ENCODE results near the gene MMP7.

Gene MMP7

GRCh38 chr11:102479733-102480132, 50.8 kb downstream of the MMP7 start:
- POLR2A ChIA-PET, result no interaction called here
- 100% methylated on average over 1 of the region's 2 CpGs for WGBS (ENCODE audit: insufficient coverage)
- Histone ChIP-seq H3K9me3 (ENCODE audit: control extremely low read depth in 1 of 5, control insufficient read depth in 4 of 5, insufficient read depth in 2 of 5, low read depth in 1 of 5, low read length in 4 of 5) (no peaks in the 10 kb centered on the region), H3K4me3 (ENCODE audit: control insufficient read depth in 1 of 7, extremely low read depth in 1 of 7, insufficient read depth in 4 of 7, low read depth in 2 of 7, low read length in 6 of 7) (no peak overlapping the region), H3K27ac (ENCODE audit: insufficient read depth in 1 of 2, low read depth in 1 of 2, low read length in 2 of 2, poor library complexity in 1 of 2, severe bottlenecking in 2 of 2) (no peak overlapping the region), H3K27me3 (replicated peaks in 2 of 5; ENCODE audit: control insufficient read depth in 4 of 5, insufficient read depth in 5 of 5, low read length in 4 of 5) (no peaks in the 10 kb centered on the region), H3K36me3 (ENCODE audit: control insufficient read depth in 4 of 4, insufficient read depth in 4 of 4, low read length in 3 of 4) (no peaks in the 10 kb centered on the region), H3K4me1 (ENCODE audit: control extremely low read depth in 1 of 4, control insufficient read depth in 4 of 4, insufficient read depth in 4 of 4, low read length in 3 of 4) (peaks cover 7 to 15% (median 8%) of the 10 kb centered on the region in 4 experiments)
- no peak for DNase-seq
- CTCF ChIA-PET, result interaction anchor here (1.0 to 2.0 kb wide), 4 partner anchors 13 to 133 kb away, joined by 3 to 9 read pairs (median 4); no protein-coding TSS in a partner anchor

GRCh38 chr11:102478673-102479299, 51.8 kb downstream of the MMP7 start:
- POLR2A ChIA-PET, result no interaction called here
- DNase-seq, result peak in 1 of 3 donors; percentile 27
- Histone ChIP-seq H3K9me3 (ENCODE audit: control extremely low read depth in 1 of 5, control insufficient read depth in 4 of 5, insufficient read depth in 2 of 5, low read depth in 1 of 5, low read length in 4 of 5) (no peaks in the 10 kb centered on the region), H3K4me1 (ENCODE audit: control extremely low read depth in 1 of 4, control insufficient read depth in 4 of 4, insufficient read depth in 4 of 4, low read length in 3 of 4) (peaks cover 7 to 15% (median 8%) of the 10 kb centered on the region in 4 experiments), H3K27me3 (replicated peaks in 2 of 5; ENCODE audit: control insufficient read depth in 4 of 5, insufficient read depth in 5 of 5, low read length in 4 of 5) (no peaks in the 10 kb centered on the region), H3K36me3 (ENCODE audit: control insufficient read depth in 4 of 4, insufficient read depth in 4 of 4, low read length in 3 of 4) (no peaks in the 10 kb centered on the region), H3K27ac (ENCODE audit: insufficient read depth in 1 of 2, low read depth in 1 of 2, low read length in 2 of 2, poor library complexity in 1 of 2, severe bottlenecking in 2 of 2) (no peak overlapping the region), H3K4me3 (ENCODE audit: control insufficient read depth in 1 of 7, extremely low read depth in 1 of 7, insufficient read depth in 4 of 7, low read depth in 2 of 7, low read length in 6 of 7) (no peak overlapping the region)
- CTCF ChIA-PET, result interaction anchor here (0.6 to 1.6 kb wide), 5 partner anchors 8 to 130 kb away, joined by 3 read pairs; no protein-coding TSS in a partner anchor
- no CpG with 5 or more reads among the region's 1 CpG for WGBS (ENCODE audit: insufficient coverage)

- Histone ChIP-seq H3K36me3 (ENCODE audit: control insufficient read depth in 4 of 4, insufficient read depth in 4 of 4, low read length in 3 of 4) (no peaks in the 10 kb centered on the region), H3K9me3 (ENCODE audit: control extremely low read depth in 1 of 5, control insufficient read depth in 4 of 5, insufficient read depth in 2 of 5, low read depth in 1 of 5, low read length in 4 of 5) (no peaks in the 10 kb centered on the region), H3K27me3 (replicated peaks in 2 of 5; ENCODE audit: control insufficient read depth in 4 of 5, insufficient read depth in 5 of 5, low read length in 4 of 5) (no peaks in the 10 kb centered on the region), H3K4me1 (ENCODE audit: control extremely low read depth in 1 of 4, control insufficient read depth in 4 of 4, insufficient read depth in 4 of 4, low read length in 3 of 4) (peaks cover 7 to 15% (median 8%) of the 10 kb centered on the region in 4 experiments), H3K4me3 (ENCODE audit: control insufficient read depth in 1 of 7, extremely low read depth in 1 of 7, insufficient read depth in 4 of 7, low read depth in 2 of 7, low read length in 6 of 7) (no peak overlapping the region), H3K27ac (ENCODE audit: insufficient read depth in 1 of 2, low read depth in 1 of 2, low read length in 2 of 2, poor library complexity in 1 of 2, severe bottlenecking in 2 of 2) (peak overlapping the region in 1 of 2 experiments; percentile 44)
- 20% methylated on average over 1 of the region's 1 CpG for WGBS (ENCODE audit: insufficient coverage)
- ChIA-PET CTCF (interaction anchor here (1.0 to 1.6 kb wide), 7 partner anchors 10 to 135 kb away, joined by 3 to 6 read pairs (median 4); no protein-coding TSS in a partner anchor), POLR2A (no interaction called here)
- DNase-seq, result peak in 1 of 3 donors; percentile 40
Measured at GRCh38 chr11:102476812-102477211, 53.7 kb downstream of the MMP7 start.

GRCh38 chr11:102476069-102476468, 54.5 kb downstream of the MMP7 start:
- POLR2A ChIA-PET, result no interaction called here
- Histone ChIP-seq H3K36me3 (ENCODE audit: control insufficient read depth in 4 of 4, insufficient read depth in 4 of 4, low read length in 3 of 4) (no peaks in the 10 kb centered on the region), H3K4me3 (ENCODE audit: control insufficient read depth in 1 of 7, extremely low read depth in 1 of 7, insufficient read depth in 4 of 7, low read depth in 2 of 7, low read length in 6 of 7) (no peak overlapping the region), H3K27ac (ENCODE audit: insufficient read depth in 1 of 2, low read depth in 1 of 2, low read length in 2 of 2, poor library complexity in 1 of 2, severe bottlenecking in 2 of 2) (peak overlapping the region in 1 of 2 experiments; percentile 22), H3K9me3 (ENCODE audit: control extremely low read depth in 1 of 5, control insufficient read depth in 4 of 5, insufficient read depth in 2 of 5, low read depth in 1 of 5, low read length in 4 of 5) (no peaks in the 10 kb centered on the region), H3K4me1 (ENCODE audit: control extremely low read depth in 1 of 4, control insufficient read depth in 4 of 4, insufficient read depth in 4 of 4, low read length in 3 of 4) (peaks cover 7 to 20% (median 8%) of the 10 kb centered on the region in 4 experiments), H3K27me3 (replicated peaks in 2 of 5; ENCODE audit: control insufficient read depth in 4 of 5, insufficient read depth in 5 of 5, low read length in 4 of 5) (no peaks in the 10 kb centered on the region)
- CTCF ChIA-PET, result interaction anchor here (1.0 to 1.6 kb wide), 4 partner anchors 9 to 136 kb away, joined by 3 to 6 read pairs (median 4); no protein-coding TSS in a partner anchor
- no CpG with 5 or more reads among the region's 1 CpG for WGBS (ENCODE audit: insufficient coverage)
- DNase-seq, result no peak

GRCh38 chr11:102473543-102473942, 57.0 kb downstream of the MMP7 start:
- WGBS (ENCODE audit: insufficient coverage), result 98% methylated on average over 5 of the region's 5 CpGs
- no peak for DNase-seq
- H3K27ac ChIP-seq (ENCODE audit: insufficient read depth in 1 of 2, low read depth in 1 of 2, low read length in 2 of 2, poor library complexity in 1 of 2, severe bottlenecking in 2 of 2), result no peak overlapping the region
- POLR2A ChIA-PET, result no interaction called here
- CTCF ChIA-PET, result no interaction called here
- H3K4me3 ChIP-seq (ENCODE audit: control insufficient read depth in 1 of 7, extremely low read depth in 1 of 7, insufficient read depth in 4 of 7, low read depth in 2 of 7, low read length in 6 of 7), result no peak overlapping the region
- no peaks in the 10 kb centered on the region for H3K9me3 ChIP-seq (ENCODE audit: control extremely low read depth in 1 of 5, control insufficient read depth in 4 of 5, insufficient read depth in 2 of 5, low read depth in 1 of 5, low read length in 4 of 5)
- H3K4me1 ChIP-seq (ENCODE audit: control extremely low read depth in 1 of 4, control insufficient read depth in 4 of 4, insufficient read depth in 4 of 4, low read length in 3 of 4), result peaks cover 6 to 35% (median 15%) of the 10 kb centered on the region in 4 experiments
- H3K27me3 ChIP-seq (replicated peaks in 2 of 5; ENCODE audit: control insufficient read depth in 4 of 5, insufficient read depth in 5 of 5, low read length in 4 of 5), result no peaks in the 10 kb centered on the region
- H3K36me3 ChIP-seq (ENCODE audit: control insufficient read depth in 4 of 4, insufficient read depth in 4 of 4, low read length in 3 of 4), result no peaks in the 10 kb centered on the region

- Histone ChIP-seq H3K27ac (ENCODE audit: insufficient read depth in 1 of 2, low read depth in 1 of 2, low read length in 2 of 2, poor library complexity in 1 of 2, severe bottlenecking in 2 of 2) (no peak overlapping the region), H3K4me1 (ENCODE audit: control extremely low read depth in 1 of 4, control insufficient read depth in 4 of 4, insufficient read depth in 4 of 4, low read length in 3 of 4) (peaks cover 7 to 43% (median 20%) of the 10 kb centered on the region in 4 experiments), H3K27me3 (replicated peaks in 2 of 5; ENCODE audit: control insufficient read depth in 4 of 5, insufficient read depth in 5 of 5, low read length in 4 of 5) (no peaks in the 10 kb centered on the region), H3K36me3 (ENCODE audit: control insufficient read depth in 4 of 4, insufficient read depth in 4 of 4, low read length in 3 of 4) (no peaks in the 10 kb centered on the region), H3K9me3 (ENCODE audit: control extremely low read depth in 1 of 5, control insufficient read depth in 4 of 5, insufficient read depth in 2 of 5, low read depth in 1 of 5, low read length in 4 of 5) (no peaks in the 10 kb centered on the region), H3K4me3 (ENCODE audit: control insufficient read depth in 1 of 7, extremely low read depth in 1 of 7, insufficient read depth in 4 of 7, low read depth in 2 of 7, low read length in 6 of 7) (no peak overlapping the region)
- WGBS (ENCODE audit: insufficient coverage), result 93% methylated on average over 3 of the region's 4 CpGs
- ChIA-PET CTCF (interaction anchor here (2.1 kb wide), 1 partner anchor 9 kb away, joined by 5 read pairs; no protein-coding TSS in a partner anchor), POLR2A (no interaction called here)
- DNase-seq, result no peak
Measured at GRCh38 chr11:102472127-102472526, 58.4 kb downstream of the MMP7 start.

- no peak for DNase-seq
- Histone ChIP-seq H3K27ac (ENCODE audit: insufficient read depth in 1 of 2, low read depth in 1 of 2, low read length in 2 of 2, poor library complexity in 1 of 2, severe bottlenecking in 2 of 2) (no peak overlapping the region), H3K27me3 (replicated peaks in 2 of 5; ENCODE audit: control insufficient read depth in 4 of 5, insufficient read depth in 5 of 5, low read length in 4 of 5) (no peaks in the 10 kb centered on the region), H3K4me1 (ENCODE audit: control extremely low read depth in 1 of 4, control insufficient read depth in 4 of 4, insufficient read depth in 4 of 4, low read length in 3 of 4) (peaks cover 2 to 43% (median 18%) of the 10 kb centered on the region in 4 experiments), H3K9me3 (ENCODE audit: control extremely low read depth in 1 of 5, control insufficient read depth in 4 of 5, insufficient read depth in 2 of 5, low read depth in 1 of 5, low read length in 4 of 5) (no peaks in the 10 kb centered on the region), H3K36me3 (ENCODE audit: control insufficient read depth in 4 of 4, insufficient read depth in 4 of 4, low read length in 3 of 4) (no peaks in the 10 kb centered on the region), H3K4me3 (ENCODE audit: control insufficient read depth in 1 of 7, extremely low read depth in 1 of 7, insufficient read depth in 4 of 7, low read depth in 2 of 7, low read length in 6 of 7) (no peak overlapping the region)
- POLR2A ChIA-PET, result no interaction called here
- CTCF ChIA-PET, result interaction anchor here (2.1 kb wide), 1 partner anchor 9 kb away, joined by 5 read pairs; no protein-coding TSS in a partner anchor
Measured at GRCh38 chr11:102471474-102471873, 59.1 kb downstream of the MMP7 start.

All from common myeloid progenitor, CD34-positive (primary cell).